Measurements from ENCODE around the gene TEKT5. TPM values are rescaled to one million over a fixed set of nuclear protein-coding genes. Genes with fewer than 3 reads are reported as not detected.

The TEKT5 gene
- total and polyA plus RNA-seq, 9 of the 15 experiments (the other 6 are each of a cell fraction or from before 2014, with no cell fraction given), result 0.10 to 0.19 TPM; not detected in 7

DNA sequence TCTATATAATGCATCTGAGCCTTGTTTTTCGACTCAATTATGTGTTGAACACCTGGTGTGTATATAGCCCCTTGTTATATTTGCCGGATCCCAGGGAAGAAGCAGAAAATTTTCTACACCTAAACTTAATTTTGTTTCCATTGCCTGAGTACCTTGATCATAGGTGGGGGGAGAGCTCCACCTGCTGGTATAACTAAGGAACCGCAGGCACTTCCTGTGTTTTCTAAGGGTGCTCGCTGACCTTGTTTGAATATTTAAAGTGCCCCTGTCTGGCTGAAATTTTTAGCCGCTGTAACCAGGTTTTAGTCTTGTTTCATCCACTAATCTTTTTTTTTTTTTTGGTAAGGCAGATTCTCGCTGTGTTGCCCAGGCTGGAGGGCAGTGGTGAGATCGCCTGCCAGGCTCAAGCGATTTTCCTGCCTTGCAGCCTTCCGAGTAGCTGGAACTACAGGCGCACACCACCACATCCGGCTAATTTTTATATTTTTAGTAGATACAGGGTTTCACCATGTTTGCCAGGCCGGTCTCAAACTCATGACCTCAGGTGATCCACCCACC, 42.4 kb upstream of the TEKT5 start (continued):
- TF ChIP-seq, protein P1, sequence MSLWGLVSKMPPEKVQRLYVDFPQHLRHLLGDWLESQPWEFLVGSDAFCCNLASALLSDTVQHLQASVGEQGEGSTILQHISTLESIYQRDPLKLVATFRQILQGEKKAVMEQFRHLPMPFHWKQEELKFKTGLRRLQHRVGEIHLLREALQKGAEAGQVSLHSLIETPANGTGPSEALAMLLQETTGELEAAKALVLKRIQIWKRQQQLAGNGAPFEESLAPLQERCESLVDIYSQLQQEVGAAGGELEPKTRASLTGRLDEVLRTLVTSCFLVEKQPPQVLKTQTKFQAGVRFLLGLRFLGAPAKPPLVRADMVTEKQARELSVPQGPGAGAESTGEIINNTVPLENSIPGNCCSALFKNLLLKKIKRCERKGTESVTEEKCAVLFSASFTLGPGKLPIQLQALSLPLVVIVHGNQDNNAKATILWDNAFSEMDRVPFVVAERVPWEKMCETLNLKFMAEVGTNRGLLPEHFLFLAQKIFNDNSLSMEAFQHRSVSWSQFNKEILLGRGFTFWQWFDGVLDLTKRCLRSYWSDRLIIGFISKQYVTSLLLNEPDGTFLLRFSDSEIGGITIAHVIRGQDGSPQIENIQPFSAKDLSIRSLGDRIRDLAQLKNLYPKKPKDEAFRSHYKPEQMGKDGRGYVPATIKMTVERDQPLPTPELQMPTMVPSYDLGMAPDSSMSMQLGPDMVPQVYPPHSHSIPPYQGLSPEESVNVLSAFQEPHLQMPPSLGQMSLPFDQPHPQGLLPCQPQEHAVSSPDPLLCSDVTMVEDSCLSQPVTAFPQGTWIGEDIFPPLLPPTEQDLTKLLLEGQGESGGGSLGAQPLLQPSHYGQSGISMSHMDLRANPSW (CRISPR knock-in tag; IDR thresholded peaks at IDR 0.05), result no peak
- no peak for TF ChIP-seq PTTG1 (tag; IDR thresholded peaks at IDR 0.05; ENCODE audit: low read depth)
- TF ChIP-seq, protein P2, sequence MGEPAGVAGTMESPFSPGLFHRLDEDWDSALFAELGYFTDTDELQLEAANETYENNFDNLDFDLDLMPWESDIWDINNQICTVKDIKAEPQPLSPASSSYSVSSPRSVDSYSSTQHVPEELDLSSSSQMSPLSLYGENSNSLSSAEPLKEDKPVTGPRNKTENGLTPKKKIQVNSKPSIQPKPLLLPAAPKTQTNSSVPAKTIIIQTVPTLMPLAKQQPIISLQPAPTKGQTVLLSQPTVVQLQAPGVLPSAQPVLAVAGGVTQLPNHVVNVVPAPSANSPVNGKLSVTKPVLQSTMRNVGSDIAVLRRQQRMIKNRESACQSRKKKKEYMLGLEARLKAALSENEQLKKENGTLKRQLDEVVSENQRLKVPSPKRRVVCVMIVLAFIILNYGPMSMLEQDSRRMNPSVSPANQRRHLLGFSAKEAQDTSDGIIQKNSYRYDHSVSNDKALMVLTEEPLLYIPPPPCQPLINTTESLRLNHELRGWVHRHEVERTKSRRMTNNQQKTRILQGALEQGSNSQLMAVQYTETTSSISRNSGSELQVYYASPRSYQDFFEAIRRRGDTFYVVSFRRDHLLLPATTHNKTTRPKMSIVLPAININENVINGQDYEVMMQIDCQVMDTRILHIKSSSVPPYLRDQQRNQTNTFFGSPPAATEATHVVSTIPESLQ (CRISPR knock-in tag; IDR thresholded peaks at IDR 0.05), result 0 out of 2 replicates have a peak, but pooled peaks have one; percentile 34
- TF ChIP-seq ETV5 (CRISPR knock-in tag; IDR thresholded peaks at IDR 0.05; ENCODE audit: low read depth), result 0 out of 2 replicates have a peak, but pooled peaks have one; percentile 51
- no peak for TF ChIP-seq DPF2 (IDR thresholded peaks at IDR 0.05)
- TF ChIP-seq, protein P3, sequence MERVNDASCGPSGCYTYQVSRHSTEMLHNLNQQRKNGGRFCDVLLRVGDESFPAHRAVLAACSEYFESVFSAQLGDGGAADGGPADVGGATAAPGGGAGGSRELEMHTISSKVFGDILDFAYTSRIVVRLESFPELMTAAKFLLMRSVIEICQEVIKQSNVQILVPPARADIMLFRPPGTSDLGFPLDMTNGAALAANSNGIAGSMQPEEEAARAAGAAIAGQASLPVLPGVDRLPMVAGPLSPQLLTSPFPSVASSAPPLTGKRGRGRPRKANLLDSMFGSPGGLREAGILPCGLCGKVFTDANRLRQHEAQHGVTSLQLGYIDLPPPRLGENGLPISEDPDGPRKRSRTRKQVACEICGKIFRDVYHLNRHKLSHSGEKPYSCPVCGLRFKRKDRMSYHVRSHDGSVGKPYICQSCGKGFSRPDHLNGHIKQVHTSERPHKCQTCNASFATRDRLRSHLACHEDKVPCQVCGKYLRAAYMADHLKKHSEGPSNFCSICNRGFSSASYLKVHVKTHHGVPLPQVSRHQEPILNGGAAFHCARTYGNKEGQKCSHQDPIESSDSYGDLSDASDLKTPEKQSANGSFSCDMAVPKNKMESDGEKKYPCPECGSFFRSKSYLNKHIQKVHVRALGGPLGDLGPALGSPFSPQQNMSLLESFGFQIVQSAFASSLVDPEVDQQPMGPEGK (CRISPR knock-in tag; IDR thresholded peaks at IDR 0.05; ENCODE audit: borderline replicate concordance), result no peak
- TF ChIP-seq RCOR1 (IDR thresholded peaks at IDR 0.05; ENCODE audit: borderline replicate concordance in 1 of 2, low read depth in 2 of 2, low read length in 2 of 2), result no peak
- no peak for TF ChIP-seq ZNF232 (CRISPR knock-in tag; IDR thresholded peaks at IDR 0.05)
- TF ChIP-seq ZNF175 (CRISPR knock-in tag; IDR thresholded peaks at IDR 0.05; ENCODE audit: low read depth), result no peak
- TF ChIP-seq, protein P4, sequence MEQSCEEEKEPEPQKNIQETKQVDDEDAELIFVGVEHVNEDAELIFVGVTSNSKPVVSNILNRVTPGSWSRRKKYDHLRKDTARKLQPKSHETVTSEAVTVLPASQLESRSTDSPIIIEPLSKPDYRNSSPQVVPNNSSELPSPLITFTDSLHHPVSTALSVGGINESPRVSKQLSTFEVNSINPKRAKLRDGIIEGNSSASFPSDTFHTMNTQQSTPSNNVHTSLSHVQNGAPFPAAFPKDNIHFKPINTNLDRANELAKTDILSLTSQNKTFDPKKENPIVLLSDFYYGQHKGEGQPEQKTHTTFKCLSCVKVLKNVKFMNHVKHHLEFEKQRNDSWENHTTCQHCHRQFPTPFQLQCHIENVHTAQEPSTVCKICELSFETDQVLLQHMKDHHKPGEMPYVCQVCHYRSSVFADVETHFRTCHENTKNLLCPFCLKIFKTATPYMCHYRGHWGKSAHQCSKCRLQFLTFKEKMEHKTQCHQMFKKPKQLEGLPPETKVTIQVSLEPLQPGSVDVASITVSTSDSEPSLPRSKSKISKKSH (CRISPR knock-in tag; IDR thresholded peaks at IDR 0.05), result no peak
- TF ChIP-seq HDAC6 (IDR thresholded peaks at IDR 0.05; ENCODE audit: low read depth, low read length), result no peak
- TF ChIP-seq MCM5 (IDR thresholded peaks at IDR 0.05; ENCODE audit: low read depth), result no peak
- no peak for TF ChIP-seq ZC3H11A (IDR thresholded peaks at IDR 0.05; ENCODE audit: low read depth, low read length)
- no peak for TF ChIP-seq ZSCAN29 (IDR thresholded peaks at IDR 0.05)
- TF ChIP-seq CBX1 (IDR thresholded peaks at IDR 0.05; ENCODE audit: low read depth), result no peak
- no peak for TF ChIP-seq CREM (IDR thresholded peaks at IDR 0.05; ENCODE audit: low read depth)
- TF ChIP-seq, protein P5, sequence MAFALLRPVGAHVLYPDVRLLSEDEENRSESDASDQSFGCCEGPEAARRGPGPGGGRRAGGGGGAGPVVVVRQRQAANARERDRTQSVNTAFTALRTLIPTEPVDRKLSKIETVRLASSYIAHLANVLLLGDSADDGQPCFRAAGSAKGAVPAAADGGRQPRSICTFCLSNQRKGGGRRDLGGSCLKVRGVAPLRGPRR (CRISPR knock-in tag; IDR thresholded peaks at IDR 0.05), result no peak
- peak; percentile 76 for TF ChIP-seq ELF1 (tag; IDR thresholded peaks at IDR 0.05)
- TF ChIP-seq SIX5 (IDR thresholded peaks at IDR 0.05; ENCODE audit: borderline replicate concordance in 1 of 2, insufficient read depth in 1 of 2, low read depth in 1 of 2, low read length in 2 of 2), result no peak
- TF ChIP-seq TGIF2 (CRISPR knock-in tag; IDR thresholded peaks at IDR 0.05), result no peak
- no peak for TF ChIP-seq HNRNPH1 (optimal IDR thresholded peaks at IDR 0.05; ENCODE audit: low read depth, low read length)
